ENCODE results near the gene TSPAN33.
"Not testable (repeated sequence)": the region's sequence is repeated elsewhere in the genome, so short reads cannot be mapped to it uniquely, and the experiment has no call there.

The TSPAN33 gene

GRCh38 chr7:129170441-129171021, 26.0 kb downstream of the TSPAN33 start:
- DNase-seq, result no peak

GRCh38 chr7:129173861-129174260, 29.4 kb downstream of the TSPAN33 start:
- not testable (repeated sequence) for DNase-seq

GRCh38 chr7:129176916-129177710, 32.6 kb downstream of the TSPAN33 start:
- no peak for DNase-seq

- no peak for DNase-seq
Measured at GRCh38 chr7:129184981-129185670, 40.6 kb downstream of the TSPAN33 start.

GRCh38 chr7:129186749-129187260, 42.3 kb downstream of the TSPAN33 start:
- no peak for DNase-seq

GRCh38 chr7:129187681-129188371, 43.3 kb downstream of the TSPAN33 start:
- peak; percentile 51 for DNase-seq

GRCh38 chr7:129188372-129188891, 43.9 kb downstream of the TSPAN33 start, which contains the start of gene SMO:
Gene SMO (plus strand): TSS chr7:129188633. CDS start chr7:129189152, 519 bp downstream.
- DNase-seq, result peak; percentile 66

GRCh38 chr7:129188892-129189660, 44.6 kb downstream of the TSPAN33 start:
- DNase-seq, result peak; percentile 49

- DNase-seq, result no peak
Measured at GRCh38 chr7:129189661-129190310, 45.3 kb downstream of the TSPAN33 start.

- DNase-seq, result no peak
Measured at GRCh38 chr7:129191272-129191671, 46.8 kb downstream of the TSPAN33 start.

GRCh38 chr7:129193892-129194291, 49.4 kb downstream of the TSPAN33 start:
- DNase-seq, result no peak

GRCh38 chr7:129197771-129198170, 53.3 kb downstream of the TSPAN33 start:
- no peak for DNase-seq

GRCh38 chr7:129199406-129199805, 54.9 kb downstream of the TSPAN33 start:
- DNase-seq, result no peak

GRCh38 chr7:129202058-129202777, 57.7 kb downstream of the TSPAN33 start:
- DNase-seq, result no peak

- DNase-seq, result no peak
Measured at GRCh38 chr7:129203050-129203741, 58.7 kb downstream of the TSPAN33 start.

GRCh38 chr7:129205126-129205818, 60.8 kb downstream of the TSPAN33 start:
- DNase-seq, result no peak

- DNase-seq, result no peak
Measured at GRCh38 chr7:129205987-129206785, 61.7 kb downstream of the TSPAN33 start.

GRCh38 chr7:129208667-129209066, 64.2 kb downstream of the TSPAN33 start:
- DNase-seq, result no peak
